Measurements from ENCODE around the gene TM9SF4.

TM9SF4 gene

GRCh38 chr20:32077190-32077589 is 32.3 kb upstream of the TM9SF4 start:
- no peak overlapping the region for H3K9ac ChIP-seq (ENCODE audit: low read length)
- no peaks in the 10 kb centered on the region for H3K36me3 ChIP-seq (ENCODE audit: control insufficient read depth, insufficient read depth, low read length)
- H3K27ac ChIP-seq (ENCODE audit: low read depth, low read length) = no peak overlapping the region
- H3K4me1 ChIP-seq (ENCODE audit: control insufficient read depth, insufficient read depth, low read length) = no peaks in the 10 kb centered on the region
- H3K27me3 ChIP-seq (ENCODE audit: control insufficient read depth, insufficient read depth, low read length) = no peaks in the 10 kb centered on the region
- no peak overlapping the region for H3K4me3 ChIP-seq (ENCODE audit: low read length)

- Histone ChIP-seq H3K9ac (ENCODE audit: low read length) (no peak overlapping the region), H3K27me3 (ENCODE audit: control insufficient read depth, insufficient read depth, low read length) (no peaks in the 10 kb centered on the region), H3K27ac (ENCODE audit: low read depth, low read length) (no peak overlapping the region), H3K36me3 (ENCODE audit: control insufficient read depth, insufficient read depth, low read length) (no peaks in the 10 kb centered on the region), H3K4me3 (ENCODE audit: low read length) (no peak overlapping the region), H3K4me1 (ENCODE audit: control insufficient read depth, insufficient read depth, low read length) (no peaks in the 10 kb centered on the region)
Observed at GRCh38 chr20:32078322-32078721, 31.2 kb upstream of the TM9SF4 start.

- Histone ChIP-seq H3K4me1 (ENCODE audit: control insufficient read depth, insufficient read depth, low read length) (no peaks in the 10 kb centered on the region), H3K9ac (ENCODE audit: low read length) (no peak overlapping the region), H3K27me3 (ENCODE audit: control insufficient read depth, insufficient read depth, low read length) (no peaks in the 10 kb centered on the region), H3K36me3 (ENCODE audit: control insufficient read depth, insufficient read depth, low read length) (no peaks in the 10 kb centered on the region), H3K27ac (ENCODE audit: low read depth, low read length) (no peak overlapping the region), H3K4me3 (ENCODE audit: low read length) (no peak overlapping the region)
Observed at GRCh38 chr20:32078791-32079190, 30.7 kb upstream of the TM9SF4 start.

- H3K4me3 ChIP-seq (ENCODE audit: low read length) = no peak overlapping the region
- no peaks in the 10 kb centered on the region for H3K4me1 ChIP-seq (ENCODE audit: control insufficient read depth, insufficient read depth, low read length)
- H3K36me3 ChIP-seq (ENCODE audit: control insufficient read depth, insufficient read depth, low read length) = no peaks in the 10 kb centered on the region
- H3K9ac ChIP-seq (ENCODE audit: low read length) = no peak overlapping the region
- no peak overlapping the region for H3K27ac ChIP-seq (ENCODE audit: low read depth, low read length)
- H3K27me3 ChIP-seq (ENCODE audit: control insufficient read depth, insufficient read depth, low read length) = no peaks in the 10 kb centered on the region
Observed at GRCh38 chr20:32079655-32080109, 29.8 kb upstream of the TM9SF4 start.

DNA sequence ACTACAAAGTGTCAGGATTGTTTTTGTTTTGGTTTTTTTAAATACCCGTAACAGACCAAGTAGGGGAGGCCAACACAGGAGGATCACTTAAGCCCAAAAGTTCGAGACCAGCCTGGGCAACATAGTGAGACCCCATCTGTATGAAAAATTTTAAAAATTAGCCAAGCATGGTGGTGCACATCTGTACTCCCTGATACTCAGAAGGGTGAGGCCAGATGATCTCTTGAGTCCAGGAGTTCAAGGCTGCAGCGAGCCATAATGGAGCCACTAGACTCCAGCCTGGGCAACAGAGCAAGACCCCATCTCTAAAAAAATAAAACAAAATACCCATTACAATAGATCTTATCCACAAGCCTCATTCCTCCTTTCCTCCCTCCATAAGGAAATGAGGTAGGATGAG is 28.7 kb upstream of the TM9SF4 start:
- H3K9ac ChIP-seq (ENCODE audit: low read length) = no peak overlapping the region
- no peaks in the 10 kb centered on the region for H3K36me3 ChIP-seq (ENCODE audit: control insufficient read depth, insufficient read depth, low read length)
- H3K27me3 ChIP-seq (ENCODE audit: control insufficient read depth, insufficient read depth, low read length) = no peaks in the 10 kb centered on the region
- no peak overlapping the region for H3K4me3 ChIP-seq (ENCODE audit: low read length)
- H3K4me1 ChIP-seq (ENCODE audit: control insufficient read depth, insufficient read depth, low read length) = no peaks in the 10 kb centered on the region
- no peak overlapping the region for H3K27ac ChIP-seq (ENCODE audit: low read depth, low read length)

GRCh38 chr20:32083469-32083868 is 26.0 kb upstream of the TM9SF4 start:
- H3K27me3 ChIP-seq (ENCODE audit: control insufficient read depth, insufficient read depth, low read length) = no peaks in the 10 kb centered on the region
- H3K36me3 ChIP-seq (ENCODE audit: control insufficient read depth, insufficient read depth, low read length) = no peaks in the 10 kb centered on the region
- no peak overlapping the region for H3K9ac ChIP-seq (ENCODE audit: low read length)
- H3K4me3 ChIP-seq (ENCODE audit: low read length) = no peak overlapping the region
- H3K4me1 ChIP-seq (ENCODE audit: control insufficient read depth, insufficient read depth, low read length) = no peaks in the 10 kb centered on the region
- no peak overlapping the region for H3K27ac ChIP-seq (ENCODE audit: low read depth, low read length)

GRCh38 chr20:32087070-32087469 is 22.4 kb upstream of the TM9SF4 start:
- Histone ChIP-seq H3K4me1 (ENCODE audit: control insufficient read depth, insufficient read depth, low read length) (no peaks in the 10 kb centered on the region), H3K27ac (ENCODE audit: low read depth, low read length) (no peak overlapping the region), H3K9ac (ENCODE audit: low read length) (no peak overlapping the region), H3K27me3 (ENCODE audit: control insufficient read depth, insufficient read depth, low read length) (no peaks in the 10 kb centered on the region), H3K4me3 (ENCODE audit: low read length) (no peak overlapping the region), H3K36me3 (ENCODE audit: control insufficient read depth, insufficient read depth, low read length) (no peaks in the 10 kb centered on the region)

DNA sequence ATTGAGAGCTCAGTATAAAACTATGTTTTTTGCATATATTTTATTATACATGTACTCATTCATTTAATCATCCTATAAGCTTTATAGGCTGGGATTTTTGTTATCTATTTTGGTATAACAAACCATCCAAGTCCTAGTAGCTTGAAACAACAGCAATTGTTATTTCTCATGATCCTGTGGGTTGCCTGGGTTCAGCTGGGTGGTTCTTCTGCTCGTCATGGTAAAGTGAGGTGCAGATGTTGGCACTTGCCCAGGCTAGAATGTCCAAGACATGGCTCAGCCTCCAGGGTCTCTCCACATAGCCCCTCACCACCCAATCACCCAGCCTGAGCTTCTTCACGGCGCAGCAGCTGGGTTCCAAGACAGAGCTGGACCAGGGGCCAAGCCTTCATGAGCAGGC is 20.8 kb upstream of the TM9SF4 start:
- no peak overlapping the region for H3K9ac ChIP-seq (ENCODE audit: low read length)
- H3K36me3 ChIP-seq (ENCODE audit: control insufficient read depth, insufficient read depth, low read length) = no peaks in the 10 kb centered on the region

GRCh38 chr20:32089637-32090362 is 19.7 kb upstream of the TM9SF4 start:
- Histone ChIP-seq H3K27me3 (ENCODE audit: control insufficient read depth, insufficient read depth, low read length) (no peaks in the 10 kb centered on the region), H3K4me3 (ENCODE audit: low read length) (no peak overlapping the region), H3K9ac (ENCODE audit: low read length) (no peak overlapping the region), H3K36me3 (ENCODE audit: control insufficient read depth, insufficient read depth, low read length) (no peaks in the 10 kb centered on the region), H3K27ac (ENCODE audit: low read depth, low read length) (no peak overlapping the region), H3K4me1 (ENCODE audit: control insufficient read depth, insufficient read depth, low read length) (no peaks in the 10 kb centered on the region)

More for the DNA sequence above, 20.8 kb upstream of the TM9SF4 start:
- no peaks in the 10 kb centered on the region for H3K27me3 ChIP-seq (ENCODE audit: control insufficient read depth, insufficient read depth, low read length)
- H3K27ac ChIP-seq (ENCODE audit: low read depth, low read length) = no peak overlapping the region
- H3K4me1 ChIP-seq (ENCODE audit: control insufficient read depth, insufficient read depth, low read length) = no peaks in the 10 kb centered on the region
- H3K4me3 ChIP-seq (ENCODE audit: low read length) = no peak overlapping the region

- Histone ChIP-seq H3K27ac (ENCODE audit: low read depth, low read length) (no peak overlapping the region), H3K9ac (ENCODE audit: low read length) (no peak overlapping the region), H3K4me3 (ENCODE audit: low read length) (no peak overlapping the region), H3K36me3 (ENCODE audit: control insufficient read depth, insufficient read depth, low read length) (no peaks in the 10 kb centered on the region), H3K27me3 (ENCODE audit: control insufficient read depth, insufficient read depth, low read length) (no peaks in the 10 kb centered on the region), H3K4me1 (ENCODE audit: control insufficient read depth, insufficient read depth, low read length) (no peaks in the 10 kb centered on the region)
Observed at GRCh38 chr20:32091888-32092346, 17.6 kb upstream of the TM9SF4 start.

DNA sequence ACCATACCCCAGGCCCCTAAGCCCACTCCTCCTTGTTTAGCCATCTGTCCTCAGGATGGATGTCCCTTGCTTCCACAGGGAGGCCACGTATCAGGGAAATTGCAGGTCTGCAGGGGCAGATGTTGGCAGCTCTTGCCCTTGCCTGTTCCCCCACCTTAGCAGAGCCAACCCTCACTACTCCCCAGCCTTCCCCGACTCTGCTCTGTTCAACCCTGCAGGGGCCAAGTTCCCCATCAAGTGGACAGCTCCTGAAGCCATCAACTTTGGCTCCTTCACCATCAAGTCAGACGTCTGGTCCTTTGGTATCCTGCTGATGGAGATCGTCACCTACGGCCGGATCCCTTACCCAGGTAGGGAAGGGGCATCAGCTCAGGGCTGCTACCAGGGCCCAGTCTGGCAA is 10.7 kb upstream of the TM9SF4 start:
- no peaks in the 10 kb centered on the region for H3K4me1 ChIP-seq (ENCODE audit: control insufficient read depth, insufficient read depth, low read length)
- H3K9ac ChIP-seq (ENCODE audit: low read length) = no peak overlapping the region
- H3K4me3 ChIP-seq (ENCODE audit: low read length) = no peak overlapping the region
- H3K36me3 ChIP-seq (ENCODE audit: control insufficient read depth, insufficient read depth, low read length) = no peaks in the 10 kb centered on the region
- H3K27ac ChIP-seq (ENCODE audit: low read depth, low read length) = no peak overlapping the region
- H3K27me3 ChIP-seq (ENCODE audit: control insufficient read depth, insufficient read depth, low read length) = no peaks in the 10 kb centered on the region

DNA sequence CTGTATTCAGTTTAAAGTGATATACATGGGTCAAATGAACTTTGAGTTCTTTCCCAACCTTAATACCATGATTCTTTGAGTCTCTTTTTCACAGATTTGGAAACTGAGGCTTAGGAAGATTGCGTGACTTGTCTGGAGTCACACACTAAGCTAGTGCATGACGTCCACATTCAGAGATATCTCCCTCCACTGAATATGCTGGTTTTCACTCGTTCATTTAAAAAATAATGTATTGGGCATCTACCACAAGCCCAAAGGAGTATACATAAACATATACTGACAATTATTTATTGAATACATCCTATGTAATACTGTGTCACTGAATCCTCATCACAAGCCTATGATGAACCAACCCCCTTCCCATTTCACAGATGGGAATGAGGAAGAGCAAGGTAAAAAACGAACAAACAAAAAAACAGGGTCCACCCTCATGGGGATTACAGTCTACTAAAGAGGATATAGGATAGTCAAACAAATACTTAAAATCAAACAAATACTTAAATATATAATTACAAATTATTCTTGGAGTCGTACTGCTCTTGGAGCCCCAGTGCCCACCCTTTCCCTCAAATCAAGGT is 611 bp upstream of the TM9SF4 start:
- Histone ChIP-seq H3K27ac (ENCODE audit: low read depth, low read length) (no peak overlapping the region), H3K27me3 (ENCODE audit: control insufficient read depth, insufficient read depth, low read length) (no peaks in the 10 kb centered on the region), H3K36me3 (ENCODE audit: control insufficient read depth, insufficient read depth, low read length) (no peaks in the 10 kb centered on the region), H3K4me1 (ENCODE audit: control insufficient read depth, insufficient read depth, low read length) (peaks cover 4% of the 10 kb centered on the region), H3K9ac (ENCODE audit: low read length) (no peak overlapping the region), H3K4me3 (ENCODE audit: low read length) (no peak overlapping the region)

GRCh38 chr20:32110173-32110704 is 725 bp downstream of the TM9SF4 start:
- no peaks in the 10 kb centered on the region for H3K36me3 ChIP-seq (ENCODE audit: control insufficient read depth, insufficient read depth, low read length)

More at GRCh38 chr20:32110173-32110704, 725 bp downstream of the TM9SF4 start:
- Histone ChIP-seq H3K4me1 (ENCODE audit: control insufficient read depth, insufficient read depth, low read length) (peaks cover 4% of the 10 kb centered on the region), H3K27me3 (ENCODE audit: control insufficient read depth, insufficient read depth, low read length) (no peaks in the 10 kb centered on the region), H3K4me3 (ENCODE audit: low read length) (peak overlapping the region; percentile 74), H3K9ac (ENCODE audit: low read length) (peak overlapping the region; percentile 75), H3K27ac (ENCODE audit: low read depth, low read length) (peak overlapping the region; percentile 90)
